NOMO-1 treated with DMSO at 0.1 percent for 48 hours (cell line): ENCODE data around the gene YAP1.
A peak's percentile ranks its signal among the peaks of the same experiment; 100 is the strongest.

Experiments
- DNase-seq: peaks from one replicate; lab custom pipeline; 2025; ENCODE audit not compliant: unreplicated experiment; lab: John Stamatoyannopoulos, UW

The YAP1 gene

DNA sequence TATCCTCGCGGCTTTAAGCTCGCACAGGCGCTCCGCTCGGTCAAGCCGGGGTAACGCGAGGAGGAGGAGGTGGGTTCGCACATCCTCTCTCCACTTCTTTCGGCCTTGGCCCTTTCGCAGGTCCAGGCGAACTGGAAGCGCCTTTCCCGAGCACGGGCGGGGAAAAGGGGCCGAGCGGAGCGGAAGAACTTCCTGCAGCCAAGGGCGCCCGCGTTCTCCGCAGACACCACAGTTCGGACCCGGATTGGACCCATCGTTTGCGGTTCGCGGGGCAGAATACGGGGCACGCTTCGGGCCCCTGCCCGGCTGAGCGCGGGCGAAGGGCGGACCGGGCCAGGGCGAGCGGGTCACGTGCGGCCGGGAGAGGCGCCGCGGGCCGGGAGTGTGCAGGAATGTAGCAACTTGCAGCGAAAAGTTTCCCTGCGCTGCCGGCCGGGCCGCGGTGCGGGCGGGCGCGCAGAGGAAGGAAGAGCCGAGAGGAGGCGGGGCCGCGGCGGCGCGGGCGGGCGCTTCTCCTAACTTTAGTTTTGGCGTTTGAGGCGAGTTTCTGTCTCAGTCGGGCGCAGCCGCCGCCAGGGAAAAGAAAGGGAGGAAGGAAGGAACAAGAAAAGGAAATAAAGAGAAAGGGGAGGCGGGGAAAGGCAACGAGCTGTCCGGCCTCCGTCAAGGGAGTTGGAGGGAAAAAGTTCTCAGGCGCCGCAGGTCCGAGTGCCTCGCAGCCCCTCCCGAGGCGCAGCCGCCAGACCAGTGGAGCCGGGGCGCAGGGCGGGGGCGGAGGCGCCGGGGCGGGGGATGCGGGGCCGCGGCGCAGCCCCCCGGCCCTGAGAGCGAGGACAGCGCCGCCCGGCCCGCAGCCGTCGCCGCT lies at the start of gene YAP1:
Gene YAP1 (plus strand): TSS at position 552 of the 865 bp plus-strand sequence. CDS start 402 bp downstream, outside the sequence.
- peak; percentile 52 for DNase-seq

DNA sequence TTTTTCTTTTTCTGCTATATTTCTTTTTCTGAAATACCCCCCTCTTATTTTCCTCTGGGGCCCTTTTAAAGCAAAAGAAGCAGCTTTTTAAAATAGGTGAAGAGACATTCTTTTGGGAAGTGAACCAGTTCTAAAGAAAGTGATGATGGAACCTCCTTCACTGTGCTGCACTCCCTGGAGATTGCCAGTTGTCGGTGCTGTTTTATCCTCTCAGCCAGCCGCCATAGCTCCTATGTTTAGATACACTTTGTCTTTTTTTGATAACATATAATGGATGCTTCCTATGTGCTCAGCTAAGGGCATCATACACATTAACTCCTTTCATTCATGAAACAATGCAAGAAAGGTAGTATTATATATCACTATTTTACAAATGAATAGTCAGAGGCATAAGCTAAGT lies 49.0 kb upstream of the YAP1 start:
- DNase-seq = no peak

DNA sequence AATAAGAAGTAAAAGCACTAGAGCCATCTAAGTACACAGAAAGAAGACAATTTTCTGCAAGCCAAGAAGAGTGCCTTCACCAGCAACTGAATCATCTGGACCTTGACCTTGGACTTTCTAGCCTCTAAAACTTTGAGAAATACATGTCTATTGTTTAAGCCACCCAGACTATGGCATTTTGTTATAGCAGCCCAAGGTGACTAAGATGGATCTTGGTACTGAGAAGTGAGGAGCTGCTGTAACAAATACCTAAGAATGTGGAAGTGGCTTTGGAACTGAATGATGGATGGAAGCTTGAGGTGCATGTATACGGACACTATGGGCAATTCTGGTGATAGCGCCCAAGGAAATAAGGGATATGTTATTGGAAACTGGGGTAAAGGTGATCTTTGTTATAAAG lies 48.1 kb upstream of the YAP1 start:
- no peak for DNase-seq

DNA sequence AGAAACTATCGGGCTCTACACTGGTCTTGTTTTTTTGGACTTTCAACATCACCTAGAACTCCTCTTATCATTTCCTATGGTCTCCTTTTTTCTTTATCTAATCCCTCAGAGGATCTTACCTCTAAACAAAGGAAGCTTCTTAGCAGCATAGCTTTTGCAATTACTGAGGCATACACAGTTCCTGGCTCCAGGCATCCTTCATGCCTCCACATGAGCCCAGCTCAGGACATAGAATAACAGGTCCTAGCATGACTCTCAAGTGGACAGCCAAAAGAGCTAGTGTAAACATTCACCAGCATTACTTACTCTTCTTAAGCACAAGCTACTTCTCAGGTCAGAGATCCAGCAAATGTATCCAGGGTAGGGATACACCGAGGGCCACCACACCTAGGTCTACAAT lies 45.9 kb upstream of the YAP1 start:
- DNase-seq = no peak

DNA sequence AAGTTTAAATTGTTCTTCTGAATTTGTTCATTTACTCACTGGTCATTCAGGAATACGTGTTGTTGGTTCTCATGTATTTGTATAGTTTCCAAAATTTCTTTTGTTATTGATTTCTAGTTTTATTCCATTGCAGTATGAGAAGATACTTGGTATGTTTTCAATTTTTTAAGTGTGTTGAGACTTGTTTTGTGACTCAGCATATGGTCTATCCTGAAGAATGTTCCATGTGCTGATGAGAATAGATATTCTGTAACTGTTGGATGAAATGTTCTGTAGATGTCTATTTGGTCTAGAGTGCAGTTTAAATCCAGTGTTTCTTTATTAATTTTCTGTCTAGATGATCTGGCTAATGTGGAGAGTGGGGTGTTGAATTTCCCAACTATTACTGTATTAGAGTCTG lies 39.5 kb upstream of the YAP1 start:
- no peak for DNase-seq

DNA sequence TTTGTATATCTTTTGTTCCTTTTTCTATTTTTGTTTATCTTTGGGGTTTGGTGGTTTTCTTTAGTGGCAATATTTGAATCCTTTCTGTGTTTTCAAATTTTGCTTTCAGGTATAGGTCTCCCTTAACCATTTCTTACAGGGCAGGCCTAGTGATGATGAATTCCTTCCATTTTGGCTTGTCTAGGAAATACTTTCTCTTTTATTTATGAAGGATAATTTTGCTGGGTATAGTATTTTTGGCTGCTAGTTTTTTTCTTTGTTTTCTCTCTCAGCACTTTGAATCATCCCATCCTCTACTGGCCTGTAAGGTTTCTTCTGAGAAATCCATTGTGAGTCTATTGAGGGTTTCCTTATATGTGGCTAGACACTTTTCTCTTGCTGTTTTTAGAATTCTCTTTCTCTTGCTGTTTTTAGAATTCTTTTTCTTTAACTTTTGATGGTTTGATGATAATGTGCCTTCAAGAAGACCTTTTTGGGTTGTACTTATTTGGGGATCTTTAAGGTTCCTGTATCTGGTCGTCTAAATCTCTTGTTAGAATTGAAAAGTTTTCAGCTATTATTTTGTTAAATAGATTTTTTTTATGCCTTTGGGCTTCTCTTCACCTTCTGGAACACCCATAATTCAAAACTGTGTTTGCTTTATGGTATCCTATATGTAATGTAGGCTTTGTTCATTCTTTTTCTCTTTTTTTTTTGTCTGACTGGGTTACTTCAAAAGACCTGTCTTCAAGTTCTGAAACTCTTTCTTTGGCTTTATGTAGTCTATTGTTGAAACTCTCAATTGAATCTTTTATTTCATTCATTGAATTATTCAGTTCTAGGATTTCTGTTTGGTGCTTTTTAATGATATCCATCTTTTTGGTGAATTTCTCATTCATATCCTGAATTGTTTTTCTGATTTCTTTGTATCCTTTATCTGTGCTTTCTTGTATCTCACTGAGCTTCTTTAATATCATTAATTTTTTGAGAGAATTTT lies 38.5 kb upstream of the YAP1 start:
- DNase-seq = no peak

DNA sequence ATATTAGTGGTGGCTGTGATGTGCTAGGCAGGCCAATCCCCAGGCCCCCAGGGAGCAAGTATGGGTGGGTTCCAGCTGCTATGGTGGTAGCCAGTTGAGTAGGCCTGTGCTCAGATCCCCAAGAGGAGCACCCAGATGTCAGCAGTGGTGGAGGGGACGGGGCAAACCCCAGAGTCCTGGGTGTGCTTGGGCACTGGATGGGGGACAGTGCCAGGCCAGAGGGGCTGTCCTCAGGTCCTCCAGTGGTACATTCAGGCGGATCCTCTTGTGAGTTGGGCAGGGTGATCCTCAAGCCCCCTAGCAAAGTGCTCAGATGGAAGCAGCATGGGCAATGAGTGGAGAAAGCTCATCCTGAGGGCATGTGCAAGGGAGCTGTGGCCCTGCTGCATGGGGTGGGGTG lies 37.0 kb upstream of the YAP1 start:
- no peak for DNase-seq

DNA sequence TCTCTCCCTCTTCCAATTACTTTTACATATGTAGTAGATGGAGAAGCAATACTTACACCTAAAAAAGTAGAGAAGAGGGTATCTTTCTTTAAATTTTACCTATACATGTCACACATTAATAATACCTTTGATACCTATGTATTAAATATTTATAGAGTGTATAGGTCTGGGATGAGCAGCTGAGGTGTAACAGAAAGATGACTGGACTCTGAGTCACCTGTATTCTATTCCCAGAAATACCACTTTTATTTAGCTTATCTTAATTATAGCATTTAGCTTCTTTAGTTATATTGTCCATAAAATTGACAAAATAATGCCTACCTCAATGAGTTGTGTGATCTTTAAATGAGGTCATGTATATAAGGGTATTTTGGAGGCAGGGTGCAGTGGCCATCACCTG lies 30.6 kb upstream of the YAP1 start:
- no peak for DNase-seq

DNA sequence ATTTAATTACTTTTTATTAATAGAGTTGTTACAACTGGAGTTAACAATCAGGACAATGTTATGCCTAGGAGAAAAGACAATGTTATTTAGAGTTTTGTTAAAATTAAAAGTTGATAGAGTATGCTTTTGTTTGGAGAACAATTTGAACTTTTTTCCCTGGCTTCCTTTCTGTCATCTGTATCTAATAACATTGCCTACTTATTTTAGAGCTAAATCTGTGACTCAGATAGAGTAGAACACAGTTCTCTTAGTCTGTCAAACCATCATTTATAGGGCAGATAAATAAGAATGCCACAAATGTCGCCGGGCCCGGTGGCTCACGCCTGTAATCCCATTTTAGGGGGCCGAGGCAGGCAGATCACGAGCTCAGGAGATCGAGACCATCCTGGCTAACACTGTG lies 28.9 kb upstream of the YAP1 start:
- no peak for DNase-seq

DNA sequence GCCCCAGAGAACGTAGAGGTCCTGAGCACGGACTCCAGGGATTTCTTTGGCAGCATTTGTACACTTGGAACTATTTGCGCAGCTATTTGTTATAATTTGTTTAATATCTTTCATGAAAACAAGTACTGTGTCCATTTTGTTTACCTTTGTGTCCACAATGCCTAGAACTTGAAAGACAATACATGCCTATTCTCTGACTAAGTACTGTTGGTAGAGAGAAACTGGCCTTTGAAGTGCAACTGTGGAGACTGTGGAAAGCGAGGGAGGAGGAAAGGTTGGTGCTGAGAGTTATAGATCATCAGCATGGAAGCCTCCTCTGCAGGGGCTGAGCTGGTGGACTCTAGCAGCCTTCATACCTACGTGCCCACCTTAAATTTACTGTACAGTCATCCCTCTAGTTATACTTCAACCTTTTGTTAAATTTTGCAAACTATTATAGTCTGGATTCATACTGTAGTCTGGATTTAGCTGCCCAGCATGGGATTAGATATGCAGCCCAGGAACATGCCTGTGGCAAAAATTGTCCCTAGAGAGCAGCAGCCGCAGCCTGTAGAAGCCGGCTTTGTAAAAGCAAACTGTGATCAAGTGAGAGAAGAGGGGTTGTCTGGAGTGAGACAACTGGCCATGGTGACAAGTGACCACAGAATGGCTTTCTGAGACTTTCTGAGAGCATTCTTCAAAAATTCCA lies 24.2 kb upstream of the YAP1 start:
- DNase-seq = no peak

DNA sequence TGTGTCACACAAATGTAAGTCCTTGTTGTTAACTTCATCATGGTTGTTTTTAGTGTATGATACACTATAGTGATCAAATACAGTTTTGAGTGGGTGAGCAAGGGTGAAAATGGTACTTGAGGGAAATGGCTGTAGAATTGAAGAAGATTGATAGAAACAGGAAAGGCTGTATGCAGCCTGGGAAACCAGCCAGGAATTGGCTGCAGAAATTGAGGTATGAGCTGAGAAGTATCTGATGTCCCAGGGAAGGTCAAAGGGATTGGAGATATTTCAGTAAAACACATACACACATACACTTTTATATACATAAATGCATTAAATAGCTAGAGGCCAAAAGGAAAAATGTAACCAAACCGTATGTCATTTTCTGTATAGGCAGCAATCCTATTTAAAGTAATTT lies 13.1 kb upstream of the YAP1 start:
- no peak for DNase-seq

DNA sequence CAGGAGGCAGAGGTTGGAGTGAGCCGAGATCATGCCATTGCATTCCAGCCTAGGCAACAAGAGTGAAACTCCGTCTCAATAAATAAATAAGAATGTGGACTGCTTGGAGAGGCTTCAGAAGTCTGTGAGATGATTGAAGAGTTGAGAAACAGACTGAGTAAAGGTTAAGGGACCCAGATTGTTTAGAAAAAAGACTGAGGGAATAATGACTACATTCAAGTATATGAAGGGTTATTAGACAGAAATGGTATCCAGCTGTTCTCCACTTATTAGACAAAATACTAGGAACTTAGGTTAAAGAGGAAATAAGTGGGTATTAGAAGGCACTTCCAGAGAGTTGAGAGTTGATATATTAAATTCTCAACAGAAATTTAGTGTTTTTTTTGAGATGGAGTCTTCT lies 10.5 kb upstream of the YAP1 start:
- DNase-seq = no peak

DNA sequence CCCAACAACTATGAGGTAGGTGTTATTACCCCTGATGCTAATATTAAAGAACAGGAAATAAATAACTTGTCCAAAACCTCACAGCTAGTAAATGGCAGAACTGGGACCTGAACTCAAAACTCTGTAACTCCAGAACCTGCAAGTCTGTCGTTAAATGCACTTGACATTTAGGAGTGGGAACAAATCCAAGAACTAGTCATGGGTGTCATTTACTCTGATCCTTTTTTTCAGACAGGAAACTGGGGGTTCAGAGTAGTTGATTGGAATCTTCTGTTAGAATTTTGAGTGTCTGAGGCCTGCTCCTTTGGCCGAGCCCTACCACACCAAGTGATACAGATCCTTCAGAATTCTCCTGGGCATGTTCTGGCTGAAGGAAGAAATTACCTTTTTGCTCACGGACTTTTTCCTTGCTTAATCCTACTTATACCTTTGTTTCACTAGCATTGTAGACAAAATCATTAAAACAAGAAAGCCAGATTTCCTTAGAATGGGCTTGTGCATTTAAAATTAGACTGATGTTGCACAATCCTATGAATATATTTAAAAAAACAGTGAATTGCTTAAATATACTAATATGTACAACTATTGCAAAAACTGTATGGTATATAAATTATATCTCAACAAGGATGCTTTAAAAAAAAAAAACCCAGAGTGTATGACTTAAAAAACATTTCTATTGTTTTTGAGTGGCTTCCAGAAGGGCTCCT lies 1.4 kb upstream of the YAP1 start:
- no peak for DNase-seq

DNA sequence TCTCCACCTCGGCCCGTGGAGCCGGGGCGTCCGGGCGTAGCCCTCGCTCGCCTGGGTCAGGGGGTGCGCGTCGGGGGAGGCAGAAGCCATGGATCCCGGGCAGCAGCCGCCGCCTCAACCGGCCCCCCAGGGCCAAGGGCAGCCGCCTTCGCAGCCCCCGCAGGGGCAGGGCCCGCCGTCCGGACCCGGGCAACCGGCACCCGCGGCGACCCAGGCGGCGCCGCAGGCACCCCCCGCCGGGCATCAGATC lies 439 bp downstream of the YAP1 start:
- DNase-seq = no peak

DNA sequence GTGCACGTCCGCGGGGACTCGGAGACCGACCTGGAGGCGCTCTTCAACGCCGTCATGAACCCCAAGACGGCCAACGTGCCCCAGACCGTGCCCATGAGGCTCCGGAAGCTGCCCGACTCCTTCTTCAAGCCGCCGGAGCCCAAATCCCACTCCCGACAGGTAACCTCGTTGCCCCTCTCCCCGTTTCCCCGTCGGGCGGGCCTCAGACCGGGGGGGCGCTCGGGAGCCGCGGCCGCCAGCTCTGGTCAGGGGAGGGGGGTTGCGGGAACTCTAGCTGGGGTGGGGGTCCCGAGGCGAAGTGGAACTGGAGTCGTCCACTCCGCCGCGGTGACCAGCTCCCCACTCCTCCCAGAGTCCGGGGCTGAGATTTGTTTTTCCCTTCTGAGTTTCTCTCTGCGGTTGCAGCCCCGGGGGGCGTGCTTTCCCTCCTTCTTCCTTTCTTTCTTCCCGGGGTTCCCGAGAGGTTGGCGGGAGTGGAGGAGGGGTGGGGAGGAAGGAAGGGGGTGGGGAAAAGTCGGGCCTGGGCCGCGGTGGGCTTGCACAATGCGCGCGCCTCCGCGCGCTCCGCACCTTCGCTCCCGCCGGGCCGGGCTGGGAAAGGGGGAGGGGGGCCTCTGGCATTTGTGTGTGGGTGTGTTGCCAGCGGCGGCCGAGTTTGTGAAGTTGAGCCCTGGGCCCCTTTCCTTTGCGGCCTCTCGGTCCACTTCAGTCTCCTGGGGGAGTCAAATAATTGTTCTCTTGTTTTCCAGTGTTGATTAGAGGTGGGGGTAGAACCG lies 952 bp downstream of the YAP1 start:
- DNase-seq = no peak

DNA sequence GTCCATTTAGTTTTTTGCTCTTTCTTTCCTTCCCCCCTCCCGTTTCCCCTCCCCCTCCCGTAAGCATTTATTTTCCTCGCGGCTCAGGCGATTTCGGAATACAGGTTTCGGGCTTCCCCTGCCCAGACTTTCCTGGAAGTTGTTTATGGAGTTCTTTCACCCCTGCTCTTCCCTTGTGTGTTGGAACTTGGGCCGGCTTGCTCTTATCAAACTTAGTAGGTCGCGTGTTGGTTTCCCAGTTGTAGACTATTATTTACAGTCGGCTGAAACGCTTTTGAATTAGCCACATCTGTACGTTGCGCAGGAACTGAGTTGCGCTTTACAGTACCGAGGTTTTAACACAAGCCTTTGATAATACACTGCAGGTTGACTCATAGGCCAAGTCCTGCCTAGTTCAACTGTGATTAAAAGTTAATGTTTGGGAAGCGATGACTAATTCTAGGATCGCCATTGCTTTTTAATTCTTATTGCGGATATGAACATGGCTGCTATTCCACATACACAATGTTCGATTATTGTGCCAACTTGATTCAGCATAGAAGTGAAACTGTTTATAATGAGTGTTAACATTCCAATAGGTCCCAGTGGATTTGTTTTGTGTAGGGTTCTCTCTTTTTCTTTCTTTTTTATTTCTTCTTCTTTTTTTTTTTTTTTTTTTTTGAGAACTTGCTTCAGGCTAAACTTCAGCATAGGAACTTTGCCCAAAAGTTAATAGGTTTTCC lies 1.7 kb downstream of the YAP1 start:
- DNase-seq = peak; percentile 26

DNA sequence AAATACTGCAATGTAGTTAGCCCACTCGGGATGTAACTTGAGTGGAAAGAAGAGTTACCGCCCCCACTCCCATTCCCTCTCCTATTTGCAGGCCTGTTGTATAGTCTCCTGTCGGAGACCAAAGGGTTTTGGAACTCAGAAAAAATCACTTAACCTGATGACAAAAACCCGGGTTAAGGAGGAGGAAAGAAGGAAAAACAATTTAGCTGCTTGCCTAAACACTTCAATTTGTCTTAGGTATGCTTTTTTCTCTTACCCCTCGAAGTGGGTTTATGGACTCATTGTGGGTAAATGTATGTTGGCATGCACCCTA lies 2.2 kb downstream of the YAP1 start:
- DNase-seq = no peak

DNA sequence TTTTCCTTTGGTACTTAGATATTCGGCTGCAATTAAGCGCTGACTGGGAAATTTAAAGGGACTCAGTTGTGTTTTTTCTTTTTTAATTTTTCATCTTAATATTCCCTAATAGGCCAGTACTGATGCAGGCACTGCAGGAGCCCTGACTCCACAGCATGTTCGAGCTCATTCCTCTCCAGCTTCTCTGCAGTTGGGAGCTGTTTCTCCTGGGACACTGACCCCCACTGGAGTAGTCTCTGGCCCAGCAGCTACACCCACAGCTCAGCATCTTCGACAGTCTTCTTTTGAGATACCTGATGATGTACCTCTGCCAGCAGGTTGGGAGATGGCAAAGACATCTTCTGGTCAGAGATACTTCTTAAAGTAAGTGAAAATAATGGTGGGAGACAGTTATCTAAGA lies 3.8 kb downstream of the YAP1 start:
- DNase-seq = no peak

DNA sequence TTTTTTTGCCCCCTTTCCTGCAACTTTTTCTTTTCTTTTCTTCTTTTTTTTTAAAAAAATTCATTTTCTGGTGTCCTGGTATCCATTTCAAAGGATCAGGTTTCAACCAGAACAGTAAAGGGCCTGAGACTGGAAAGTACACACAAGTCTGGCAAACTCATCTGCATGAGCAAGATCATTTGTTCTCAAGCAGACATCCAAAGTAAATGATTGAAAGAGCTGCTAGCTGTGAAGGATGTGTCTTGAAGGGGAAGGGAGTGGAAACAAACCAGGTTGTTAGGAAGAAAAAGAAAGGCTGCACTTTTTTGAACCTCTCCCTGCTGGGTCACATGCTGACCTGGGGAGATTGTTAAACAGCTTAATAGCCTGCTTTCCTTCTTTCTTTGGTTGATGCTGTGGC lies 5.3 kb downstream of the YAP1 start:
- no peak for DNase-seq
